ENCODE results near the gene C2orf92.

GRCh38 chr2:97730245-97730644 lies 60.7 kb downstream of the C2orf92 start:
- TF ChIP-seq EZH2 (IDR thresholded peaks at IDR 0.05; ENCODE audit: borderline replicate concordance, low read depth, low read length, severe bottlenecking) (no peak), CTCF (IDR thresholded peaks at IDR 0.05; ENCODE audit: borderline replicate concordance, extremely low read depth, low read length, poor library complexity, severe bottlenecking) (no peak)

Measured in DND-41 (cell line).